SK-N-MC (cell line): ENCODE data around the gene AMOTL2.

Source experiments
- EZH2 ChIP-seq: fragments of 200-600 bp; sonication (generic); IDR thresholded peaks from one replicate; pipeline ENCODE4 v1.6.1; 2017; ENCODE audit warnings: antibody characterized with exemption
- FOXP2 ChIP-seq: optimal IDR thresholded peaks from 2 replicates; pipeline ENCODE3; 2011; ENCODE audit warnings: mild to moderate bottlenecking, moderate library complexity; ENCODE audit not compliant: insufficient read depth; ENCODE audit errors: extremely low read length, control extremely low read depth
- POLR2AphosphoS5 ChIP-seq: IDR thresholded peaks from 2 replicates; pipeline ENCODE4 v1.6.1; 2012; ENCODE audit warnings: mild to moderate bottlenecking, low read depth, low read length, borderline replicate concordance

DNA sequence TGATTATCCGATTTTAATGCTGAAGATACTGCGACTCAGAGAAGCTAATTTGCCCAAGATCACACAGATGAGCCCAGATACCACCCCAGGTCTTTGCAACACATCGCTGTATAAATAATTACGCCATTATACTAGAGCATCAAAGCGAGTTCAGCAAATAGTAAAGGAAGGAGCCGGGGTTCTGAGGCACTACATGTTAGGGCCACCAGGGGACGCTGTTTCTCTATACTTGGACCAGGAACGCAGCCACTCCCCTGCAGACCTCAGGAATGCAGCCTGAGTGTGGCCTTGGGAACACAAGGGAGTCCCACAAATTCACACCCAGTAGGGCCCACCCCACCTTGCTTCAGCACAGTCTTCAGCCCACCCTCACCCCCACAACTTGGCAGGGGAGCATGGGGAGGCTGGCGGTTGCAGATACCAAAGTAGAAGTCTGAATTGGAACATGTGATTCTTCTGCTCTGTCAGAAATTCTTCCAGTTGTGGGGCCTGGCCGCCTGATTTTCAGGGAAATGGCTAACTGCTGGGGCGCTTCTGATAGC is 65.8 kb downstream of the AMOTL2 start:
- no peak for TF ChIP-seq EZH2
- no peak for TF ChIP-seq POLR2AphosphoS5
- peak; percentile 67 for TF ChIP-seq FOXP2
